Omental fat pad (tissue), 4 donors: ENCODE data around the gene ENPP3. TPM values are rescaled to one million over a fixed set of nuclear protein-coding genes. Genes with fewer than 3 reads are reported as not detected.

Experiments used
- ATAC-seq: fragments of 150-250 bp; one replicate; pipeline ENCODE4 v1.9.1; 2016; ENCODE audit warnings: mild to moderate bottlenecking, moderate library complexity; ENCODE audit not compliant: low FRiP score
- DNase-seq: peaks from one replicate; pipeline ENCODE4 v3.0.0-alpha.2; 2019; ENCODE audit warnings: low spot score
- CTCF ChIP-seq, 3 donors: fragments of 450-650 bp; IDR thresholded peaks; one replicate each; pipeline ENCODE4 v1.5.1; 2016 to 2017; ENCODE audit warnings: antibody characterized with exemption in 3 of 3, mild to moderate bottlenecking in 3 of 3, moderate library complexity in 2 of 3
- total RNA-seq, 4 donors: library from RNA; depleted of rRNA; stranded (reverse); fragments of >200 nt; gene quantifications; one replicate each; pipeline ENCODE4 v1.1.0, GENCODE V29; 2016

ENPP3 gene
- total RNA-seq, 4 donors from 2014 or later, result 0.36 to 0.94 (median 0.61) TPM

GRCh38 chr6:131730264-131730663 lies 93.2 kb downstream of the ENPP3 start:
- ATAC-seq, result no peak
- no peak for TF ChIP-seq CTCF (IDR thresholded peaks at IDR 0.05)

GRCh38 chr6:131731224-131731623 lies 94.1 kb downstream of the ENPP3 start:
- no peak for TF ChIP-seq CTCF (IDR thresholded peaks at IDR 0.05)
- DNase-seq (no peak), ATAC-seq (no peak)

More at GRCh38 chr6:131730264-131730663, 93.2 kb downstream of the ENPP3 start:
- no peak for DNase-seq

GRCh38 chr6:131733376-131734016 lies 96.4 kb downstream of the ENPP3 start:
- no peak for TF ChIP-seq CTCF (IDR thresholded peaks at IDR 0.05)
- DNase-seq (no peak), ATAC-seq (no peak)

- ATAC-seq, result no peak
- TF ChIP-seq CTCF (IDR thresholded peaks at IDR 0.05), result no peak
- DNase-seq, result no peak
These were observed 99.0 kb downstream of the ENPP3 start for GRCh38 chr6:131736003-131736596.

GRCh38 chr6:131736811-131737210 lies 99.7 kb downstream of the ENPP3 start:
- TF ChIP-seq CTCF (IDR thresholded peaks at IDR 0.05), result no peak
- ATAC-seq, result no peak
- no peak for DNase-seq

GRCh38 chr6:131739136-131739535 lies 102.0 kb downstream of the ENPP3 start:
- TF ChIP-seq CTCF (IDR thresholded peaks at IDR 0.05), result no peak
- ATAC-seq (no peak), DNase-seq (no peak)

- TF ChIP-seq CTCF (IDR thresholded peaks at IDR 0.05), result no peak
- no peak for DNase-seq
- no peak for ATAC-seq
These were observed 103.1 kb downstream of the ENPP3 start for GRCh38 chr6:131740161-131740560.
